Measurements from ENCODE around the gene MYEOV. TPM values are rescaled to one million over a fixed set of nuclear protein-coding genes. Genes with fewer than 3 reads are reported as not detected.

MYEOV gene
- total and polyA plus RNA-seq, 2 experiments from 2014 or later, result 0.14 TPM; not detected in 1

DNA sequence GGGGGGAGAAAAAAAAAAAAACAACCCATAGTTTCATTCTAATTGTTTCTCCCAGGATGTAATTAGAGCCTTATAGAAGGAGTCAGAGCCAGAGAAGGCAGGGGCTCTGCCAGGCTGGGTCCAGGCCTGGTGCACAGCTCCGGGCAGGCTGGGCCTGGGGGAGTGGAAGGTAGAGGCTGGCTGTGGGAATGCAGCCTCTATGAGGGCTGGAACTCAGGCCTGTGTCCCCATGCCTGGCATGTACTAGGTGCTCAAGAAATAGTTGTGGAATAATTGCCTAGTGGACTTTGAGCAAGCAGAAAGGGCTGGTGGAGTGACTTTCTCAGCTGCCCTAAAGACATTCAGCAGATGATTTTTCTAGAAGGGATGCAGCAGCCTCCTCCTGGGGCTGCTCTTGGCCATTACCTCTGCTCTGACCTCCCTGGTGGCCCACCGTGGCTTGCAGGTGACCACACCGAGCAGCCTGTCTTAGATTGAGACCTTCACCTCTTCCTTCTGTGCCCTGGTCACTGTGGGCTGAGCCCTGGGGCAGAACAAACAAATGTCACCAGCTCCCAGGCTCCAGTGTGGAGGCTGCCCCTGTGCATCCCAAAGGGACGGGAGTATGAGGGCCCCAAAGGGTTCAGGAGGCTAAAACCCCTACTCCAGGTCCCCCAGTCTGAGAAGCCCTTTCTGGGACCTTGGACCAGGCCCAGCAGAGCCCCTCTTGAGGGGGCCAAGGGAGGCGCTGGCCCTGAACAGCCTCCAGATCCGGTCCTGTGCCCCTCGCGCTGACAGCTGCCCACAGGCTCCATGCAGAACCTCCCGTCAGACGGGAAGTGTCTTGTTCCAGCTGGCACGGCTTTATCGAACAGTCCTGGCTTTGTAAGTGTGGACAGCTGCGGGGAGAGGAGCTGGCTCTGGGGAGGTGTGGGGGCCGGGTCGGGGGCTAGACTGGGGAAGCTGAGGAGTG lies 18.8 kb downstream of the MYEOV start:
- no peaks in the 10 kb centered on the region for H3K36me3 Mint-ChIP-seq (ENCODE audit: low read depth)
- no peaks in the 10 kb centered on the region for H3F3A ChIP-seq (replicated peaks; ENCODE audit: low read depth)
- no peaks in the 10 kb centered on the region for H3K9me2 ChIP-seq (ENCODE audit: insufficient read depth)
- no peak overlapping the region for H2AFZ ChIP-seq
- no peaks in the 10 kb centered on the region for H3K4me1 ChIP-seq (ENCODE audit: insufficient read depth)
- ATAC-seq (no peak), DNase-seq (ENCODE audit: low spot score) (no peak)
- no peaks in the 10 kb centered on the region for H4K20me1 ChIP-seq (replicated peaks; ENCODE audit: insufficient read depth)
- no peak overlapping the region for H3K4me3 ChIP-seq
- no peak overlapping the region for H3K4me2 ChIP-seq
- TF ChIP-seq, protein P1, sequence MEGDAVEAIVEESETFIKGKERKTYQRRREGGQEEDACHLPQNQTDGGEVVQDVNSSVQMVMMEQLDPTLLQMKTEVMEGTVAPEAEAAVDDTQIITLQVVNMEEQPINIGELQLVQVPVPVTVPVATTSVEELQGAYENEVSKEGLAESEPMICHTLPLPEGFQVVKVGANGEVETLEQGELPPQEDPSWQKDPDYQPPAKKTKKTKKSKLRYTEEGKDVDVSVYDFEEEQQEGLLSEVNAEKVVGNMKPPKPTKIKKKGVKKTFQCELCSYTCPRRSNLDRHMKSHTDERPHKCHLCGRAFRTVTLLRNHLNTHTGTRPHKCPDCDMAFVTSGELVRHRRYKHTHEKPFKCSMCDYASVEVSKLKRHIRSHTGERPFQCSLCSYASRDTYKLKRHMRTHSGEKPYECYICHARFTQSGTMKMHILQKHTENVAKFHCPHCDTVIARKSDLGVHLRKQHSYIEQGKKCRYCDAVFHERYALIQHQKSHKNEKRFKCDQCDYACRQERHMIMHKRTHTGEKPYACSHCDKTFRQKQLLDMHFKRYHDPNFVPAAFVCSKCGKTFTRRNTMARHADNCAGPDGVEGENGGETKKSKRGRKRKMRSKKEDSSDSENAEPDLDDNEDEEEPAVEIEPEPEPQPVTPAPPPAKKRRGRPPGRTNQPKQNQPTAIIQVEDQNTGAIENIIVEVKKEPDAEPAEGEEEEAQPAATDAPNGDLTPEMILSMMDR (conservative IDR thresholded peaks at IDR 0.05; ENCODE audit: low read depth in 2 of 2), result no peak
- TF ChIP-seq, protein P2, sequence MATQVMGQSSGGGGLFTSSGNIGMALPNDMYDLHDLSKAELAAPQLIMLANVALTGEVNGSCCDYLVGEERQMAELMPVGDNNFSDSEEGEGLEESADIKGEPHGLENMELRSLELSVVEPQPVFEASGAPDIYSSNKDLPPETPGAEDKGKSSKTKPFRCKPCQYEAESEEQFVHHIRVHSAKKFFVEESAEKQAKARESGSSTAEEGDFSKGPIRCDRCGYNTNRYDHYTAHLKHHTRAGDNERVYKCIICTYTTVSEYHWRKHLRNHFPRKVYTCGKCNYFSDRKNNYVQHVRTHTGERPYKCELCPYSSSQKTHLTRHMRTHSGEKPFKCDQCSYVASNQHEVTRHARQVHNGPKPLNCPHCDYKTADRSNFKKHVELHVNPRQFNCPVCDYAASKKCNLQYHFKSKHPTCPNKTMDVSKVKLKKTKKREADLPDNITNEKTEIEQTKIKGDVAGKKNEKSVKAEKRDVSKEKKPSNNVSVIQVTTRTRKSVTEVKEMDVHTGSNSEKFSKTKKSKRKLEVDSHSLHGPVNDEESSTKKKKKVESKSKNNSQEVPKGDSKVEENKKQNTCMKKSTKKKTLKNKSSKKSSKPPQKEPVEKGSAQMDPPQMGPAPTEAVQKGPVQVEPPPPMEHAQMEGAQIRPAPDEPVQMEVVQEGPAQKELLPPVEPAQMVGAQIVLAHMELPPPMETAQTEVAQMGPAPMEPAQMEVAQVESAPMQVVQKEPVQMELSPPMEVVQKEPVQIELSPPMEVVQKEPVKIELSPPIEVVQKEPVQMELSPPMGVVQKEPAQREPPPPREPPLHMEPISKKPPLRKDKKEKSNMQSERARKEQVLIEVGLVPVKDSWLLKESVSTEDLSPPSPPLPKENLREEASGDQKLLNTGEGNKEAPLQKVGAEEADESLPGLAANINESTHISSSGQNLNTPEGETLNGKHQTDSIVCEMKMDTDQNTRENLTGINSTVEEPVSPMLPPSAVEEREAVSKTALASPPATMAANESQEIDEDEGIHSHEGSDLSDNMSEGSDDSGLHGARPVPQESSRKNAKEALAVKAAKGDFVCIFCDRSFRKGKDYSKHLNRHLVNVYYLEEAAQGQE (IDR thresholded peaks at IDR 0.05; ENCODE audit: unreplicated experiment), result no peak
- no peak for TF ChIP-seq NANOG (IDR thresholded peaks at IDR 0.05; ENCODE audit: borderline replicate concordance)
- TF ChIP-seq POLR2AphosphoS5 (IDR thresholded peaks at IDR 0.05; ENCODE audit: low read depth), result no peak
- TF ChIP-seq EZH2 (IDR thresholded peaks at IDR 0.05; ENCODE audit: low read depth, unreplicated experiment), result no peak
- TF ChIP-seq, protein P3, sequence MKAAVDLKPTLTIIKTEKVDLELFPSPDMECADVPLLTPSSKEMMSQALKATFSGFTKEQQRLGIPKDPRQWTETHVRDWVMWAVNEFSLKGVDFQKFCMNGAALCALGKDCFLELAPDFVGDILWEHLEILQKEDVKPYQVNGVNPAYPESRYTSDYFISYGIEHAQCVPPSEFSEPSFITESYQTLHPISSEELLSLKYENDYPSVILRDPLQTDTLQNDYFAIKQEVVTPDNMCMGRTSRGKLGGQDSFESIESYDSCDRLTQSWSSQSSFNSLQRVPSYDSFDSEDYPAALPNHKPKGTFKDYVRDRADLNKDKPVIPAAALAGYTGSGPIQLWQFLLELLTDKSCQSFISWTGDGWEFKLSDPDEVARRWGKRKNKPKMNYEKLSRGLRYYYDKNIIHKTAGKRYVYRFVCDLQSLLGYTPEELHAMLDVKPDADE (IDR thresholded peaks at IDR 0.05), result no peak
- no peak for TF ChIP-seq STAT1 (IDR thresholded peaks at IDR 0.05; ENCODE audit: unreplicated experiment)
- no peak for TF ChIP-seq ZNF331 (CRISPR knock-in tag; IDR thresholded peaks at IDR 0.05; ENCODE audit: low read depth)
- TF ChIP-seq, protein P4, sequence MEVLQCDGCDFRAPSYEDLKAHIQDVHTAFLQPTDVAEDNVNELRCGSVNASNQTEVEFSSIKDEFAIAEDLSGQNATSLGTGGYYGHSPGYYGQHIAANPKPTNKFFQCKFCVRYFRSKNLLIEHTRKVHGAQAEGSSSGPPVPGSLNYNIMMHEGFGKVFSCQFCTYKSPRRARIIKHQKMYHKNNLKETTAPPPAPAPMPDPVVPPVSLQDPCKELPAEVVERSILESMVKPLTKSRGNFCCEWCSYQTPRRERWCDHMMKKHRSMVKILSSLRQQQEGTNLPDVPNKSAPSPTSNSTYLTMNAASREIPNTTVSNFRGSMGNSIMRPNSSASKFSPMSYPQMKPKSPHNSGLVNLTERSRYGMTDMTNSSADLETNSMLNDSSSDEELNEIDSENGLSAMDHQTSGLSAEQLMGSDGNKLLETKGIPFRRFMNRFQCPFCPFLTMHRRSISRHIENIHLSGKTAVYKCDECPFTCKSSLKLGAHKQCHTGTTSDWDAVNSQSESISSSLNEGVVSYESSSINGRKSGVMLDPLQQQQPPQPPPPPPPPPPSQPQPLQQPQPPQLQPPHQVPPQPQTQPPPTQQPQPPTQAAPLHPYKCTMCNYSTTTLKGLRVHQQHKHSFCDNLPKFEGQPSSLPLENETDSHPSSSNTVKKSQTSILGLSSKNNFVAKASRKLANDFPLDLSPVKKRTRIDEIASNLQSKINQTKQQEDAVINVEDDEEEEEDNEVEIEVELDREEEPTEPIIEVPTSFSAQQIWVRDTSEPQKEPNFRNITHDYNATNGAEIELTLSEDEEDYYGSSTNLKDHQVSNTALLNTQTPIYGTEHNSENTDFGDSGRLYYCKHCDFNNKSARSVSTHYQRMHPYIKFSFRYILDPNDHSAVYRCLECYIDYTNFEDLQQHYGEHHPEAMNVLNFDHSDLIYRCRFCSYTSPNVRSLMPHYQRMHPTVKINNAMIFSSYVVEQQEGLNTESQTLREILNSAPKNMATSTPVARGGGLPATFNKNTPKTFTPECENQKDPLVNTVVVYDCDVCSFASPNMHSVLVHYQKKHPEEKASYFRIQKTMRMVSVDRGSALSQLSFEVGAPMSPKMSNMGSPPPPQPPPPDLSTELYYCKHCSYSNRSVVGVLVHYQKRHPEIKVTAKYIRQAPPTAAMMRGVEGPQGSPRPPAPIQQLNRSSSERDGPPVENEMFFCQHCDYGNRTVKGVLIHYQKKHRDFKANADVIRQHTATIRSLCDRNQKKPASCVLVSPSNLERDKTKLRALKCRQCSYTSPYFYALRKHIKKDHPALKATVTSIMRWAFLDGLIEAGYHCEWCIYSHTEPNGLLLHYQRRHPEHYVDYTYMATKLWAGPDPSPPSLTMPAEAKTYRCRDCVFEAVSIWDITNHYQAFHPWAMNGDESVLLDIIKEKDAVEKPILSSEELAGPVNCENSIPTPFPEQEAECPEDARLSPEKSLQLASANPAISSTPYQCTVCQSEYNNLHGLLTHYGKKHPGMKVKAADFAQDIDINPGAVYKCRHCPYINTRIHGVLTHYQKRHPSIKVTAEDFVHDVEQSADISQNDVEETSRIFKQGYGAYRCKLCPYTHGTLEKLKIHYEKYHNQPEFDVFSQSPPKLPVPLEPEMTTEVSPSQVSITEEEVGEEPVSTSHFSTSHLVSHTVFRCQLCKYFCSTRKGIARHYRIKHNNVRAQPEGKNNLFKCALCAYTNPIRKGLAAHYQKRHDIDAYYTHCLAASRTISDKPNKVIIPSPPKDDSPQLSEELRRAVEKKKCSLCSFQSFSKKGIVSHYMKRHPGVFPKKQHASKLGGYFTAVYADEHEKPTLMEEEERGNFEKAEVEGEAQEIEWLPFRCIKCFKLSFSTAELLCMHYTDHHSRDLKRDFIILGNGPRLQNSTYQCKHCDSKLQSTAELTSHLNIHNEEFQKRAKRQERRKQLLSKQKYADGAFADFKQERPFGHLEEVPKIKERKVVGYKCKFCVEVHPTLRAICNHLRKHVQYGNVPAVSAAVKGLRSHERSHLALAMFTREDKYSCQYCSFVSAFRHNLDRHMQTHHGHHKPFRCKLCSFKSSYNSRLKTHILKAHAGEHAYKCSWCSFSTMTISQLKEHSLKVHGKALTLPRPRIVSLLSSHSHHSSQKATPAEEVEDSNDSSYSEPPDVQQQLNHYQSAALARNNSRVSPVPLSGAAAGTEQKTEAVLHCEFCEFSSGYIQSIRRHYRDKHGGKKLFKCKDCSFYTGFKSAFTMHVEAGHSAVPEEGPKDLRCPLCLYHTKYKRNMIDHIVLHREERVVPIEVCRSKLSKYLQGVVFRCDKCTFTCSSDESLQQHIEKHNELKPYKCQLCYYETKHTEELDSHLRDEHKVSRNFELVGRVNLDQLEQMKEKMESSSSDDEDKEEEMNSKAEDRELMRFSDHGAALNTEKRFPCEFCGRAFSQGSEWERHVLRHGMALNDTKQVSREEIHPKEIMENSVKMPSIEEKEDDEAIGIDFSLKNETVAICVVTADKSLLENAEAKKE (CRISPR knock-in tag; IDR thresholded peaks at IDR 0.05), result no peak
- TF ChIP-seq CREB1 (CRISPR knock-in tag; IDR thresholded peaks at IDR 0.05; ENCODE audit: low read depth), result no peak
- no peak for TF ChIP-seq ZNF114 (CRISPR knock-in tag; IDR thresholded peaks at IDR 0.05)
- no peak for TF ChIP-seq EZH2phosphoT487 (IDR thresholded peaks at IDR 0.05; ENCODE audit: unreplicated experiment)
- no peaks in the 10 kb centered on the region for H3K9me3 Mint-ChIP-seq
- H3K27me3 Mint-ChIP-seq (ENCODE audit: insufficient read depth, low read depth, poor library complexity), result peaks cover 5% of the 10 kb centered on the region
- H3K4me1 Mint-ChIP-seq, result no peaks in the 10 kb centered on the region; the same call in 2 of the 3 replicates
- H3K27ac Mint-ChIP-seq, result no peak overlapping the region
- no peak overlapping the region for H3K4me3 Mint-ChIP-seq
- no peaks in the 10 kb centered on the region for H3K36me3 ChIP-seq (ENCODE audit: insufficient read depth)
- no peak overlapping the region for H3K27ac ChIP-seq (ENCODE audit: low read depth)
- H3K27me3 ChIP-seq (ENCODE audit: insufficient read depth), result no peaks in the 10 kb centered on the region
- H3K79me2 ChIP-seq (replicated peaks; ENCODE audit: insufficient read depth), result no peaks in the 10 kb centered on the region
